ENCODE data around the gene WBP1. TPM values are rescaled to one million over a fixed set of nuclear protein-coding genes. Genes with fewer than 3 reads are reported as not detected.
A peak's percentile ranks its signal among the peaks of the same experiment; 100 is the strongest.

Gene WBP1
- total RNA-seq, 1 experiment from 2014 or later: 66.0 TPM

DNA sequence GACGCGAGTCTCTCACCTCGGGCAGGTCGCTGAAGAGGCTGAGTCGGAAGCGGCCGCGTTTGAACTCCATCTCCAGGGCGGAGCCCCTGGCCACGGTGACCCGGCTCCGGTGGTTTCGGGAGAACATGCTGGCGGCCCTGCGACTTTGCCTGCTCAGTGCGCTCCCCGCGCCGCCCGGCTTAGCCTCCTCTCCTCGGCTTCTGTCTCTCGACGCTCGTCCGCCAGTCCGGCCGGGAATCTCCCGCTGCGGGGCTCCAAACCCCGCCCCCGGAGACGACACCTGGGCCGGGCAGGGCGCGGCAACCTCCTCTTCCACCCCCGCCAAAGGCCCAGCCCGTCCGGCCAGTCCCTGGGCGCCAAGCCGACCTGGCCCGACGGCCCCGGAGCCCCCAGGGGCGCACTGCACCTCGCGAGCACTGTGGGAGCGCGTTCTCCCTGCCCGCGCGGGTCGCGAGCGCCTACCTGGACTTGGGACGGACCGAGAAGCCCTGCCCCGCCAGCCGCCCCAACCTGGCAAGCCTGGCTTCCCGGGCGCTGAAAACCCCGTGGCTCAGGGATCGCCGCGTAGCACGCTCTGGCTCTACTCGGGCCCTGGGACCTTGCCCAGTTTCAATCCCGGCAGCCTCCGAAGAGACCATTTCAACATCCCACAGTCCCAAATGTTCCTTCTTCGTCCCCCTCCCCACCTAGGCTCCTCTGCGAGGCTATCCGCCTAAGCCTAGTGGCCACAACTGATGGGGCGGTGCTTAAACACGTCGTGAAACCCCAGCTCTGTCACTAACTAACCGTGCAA is 16.4 kb upstream of the WBP1 start, which contains the start of gene RTKN (continued):
- TF ChIP-seq, protein P1, sequence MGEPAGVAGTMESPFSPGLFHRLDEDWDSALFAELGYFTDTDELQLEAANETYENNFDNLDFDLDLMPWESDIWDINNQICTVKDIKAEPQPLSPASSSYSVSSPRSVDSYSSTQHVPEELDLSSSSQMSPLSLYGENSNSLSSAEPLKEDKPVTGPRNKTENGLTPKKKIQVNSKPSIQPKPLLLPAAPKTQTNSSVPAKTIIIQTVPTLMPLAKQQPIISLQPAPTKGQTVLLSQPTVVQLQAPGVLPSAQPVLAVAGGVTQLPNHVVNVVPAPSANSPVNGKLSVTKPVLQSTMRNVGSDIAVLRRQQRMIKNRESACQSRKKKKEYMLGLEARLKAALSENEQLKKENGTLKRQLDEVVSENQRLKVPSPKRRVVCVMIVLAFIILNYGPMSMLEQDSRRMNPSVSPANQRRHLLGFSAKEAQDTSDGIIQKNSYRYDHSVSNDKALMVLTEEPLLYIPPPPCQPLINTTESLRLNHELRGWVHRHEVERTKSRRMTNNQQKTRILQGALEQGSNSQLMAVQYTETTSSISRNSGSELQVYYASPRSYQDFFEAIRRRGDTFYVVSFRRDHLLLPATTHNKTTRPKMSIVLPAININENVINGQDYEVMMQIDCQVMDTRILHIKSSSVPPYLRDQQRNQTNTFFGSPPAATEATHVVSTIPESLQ (CRISPR knock-in tag; IDR thresholded peaks at IDR 0.05): no peak
- no peak for TF ChIP-seq JAZF1 (CRISPR knock-in tag; IDR thresholded peaks at IDR 0.05)
- no peak for TF ChIP-seq JUN (CRISPR knock-in tag; IDR thresholded peaks at IDR 0.05)
- 0 out of 2 replicates have a peak, but pooled peaks have one; percentile 89 for TF ChIP-seq KAT7 (CRISPR knock-in tag; IDR thresholded peaks at IDR 0.05; ENCODE audit: borderline replicate concordance)
- TF ChIP-seq, protein P2, sequence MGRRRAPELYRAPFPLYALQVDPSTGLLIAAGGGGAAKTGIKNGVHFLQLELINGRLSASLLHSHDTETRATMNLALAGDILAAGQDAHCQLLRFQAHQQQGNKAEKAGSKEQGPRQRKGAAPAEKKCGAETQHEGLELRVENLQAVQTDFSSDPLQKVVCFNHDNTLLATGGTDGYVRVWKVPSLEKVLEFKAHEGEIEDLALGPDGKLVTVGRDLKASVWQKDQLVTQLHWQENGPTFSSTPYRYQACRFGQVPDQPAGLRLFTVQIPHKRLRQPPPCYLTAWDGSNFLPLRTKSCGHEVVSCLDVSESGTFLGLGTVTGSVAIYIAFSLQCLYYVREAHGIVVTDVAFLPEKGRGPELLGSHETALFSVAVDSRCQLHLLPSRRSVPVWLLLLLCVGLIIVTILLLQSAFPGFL (CRISPR knock-in tag; IDR thresholded peaks at IDR 0.05; ENCODE audit: borderline replicate concordance): no peak
- TF ChIP-seq, protein P3, sequence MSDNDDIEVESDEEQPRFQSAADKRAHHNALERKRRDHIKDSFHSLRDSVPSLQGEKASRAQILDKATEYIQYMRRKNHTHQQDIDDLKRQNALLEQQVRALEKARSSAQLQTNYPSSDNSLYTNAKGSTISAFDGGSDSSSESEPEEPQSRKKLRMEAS (CRISPR knock-in tag; IDR thresholded peaks at IDR 0.05): peak; percentile 71
- TF ChIP-seq TEAD4 (CRISPR knock-in tag; IDR thresholded peaks at IDR 0.05): no peak
- TF ChIP-seq, protein P4, sequence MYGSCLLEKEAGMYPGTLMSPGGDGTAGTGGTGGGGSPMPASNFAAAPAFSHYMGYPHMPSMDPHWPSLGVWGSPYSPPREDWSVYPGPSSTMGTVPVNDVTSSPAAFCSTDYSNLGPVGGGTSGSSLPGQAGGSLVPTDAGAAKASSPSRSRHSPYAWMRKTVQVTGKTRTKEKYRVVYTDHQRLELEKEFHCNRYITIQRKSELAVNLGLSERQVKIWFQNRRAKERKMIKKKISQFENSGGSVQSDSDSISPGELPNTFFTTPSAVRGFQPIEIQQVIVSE (CRISPR knock-in tag; IDR thresholded peaks at IDR 0.05; ENCODE audit: borderline replicate concordance): no peak
- TF ChIP-seq, protein P5, sequence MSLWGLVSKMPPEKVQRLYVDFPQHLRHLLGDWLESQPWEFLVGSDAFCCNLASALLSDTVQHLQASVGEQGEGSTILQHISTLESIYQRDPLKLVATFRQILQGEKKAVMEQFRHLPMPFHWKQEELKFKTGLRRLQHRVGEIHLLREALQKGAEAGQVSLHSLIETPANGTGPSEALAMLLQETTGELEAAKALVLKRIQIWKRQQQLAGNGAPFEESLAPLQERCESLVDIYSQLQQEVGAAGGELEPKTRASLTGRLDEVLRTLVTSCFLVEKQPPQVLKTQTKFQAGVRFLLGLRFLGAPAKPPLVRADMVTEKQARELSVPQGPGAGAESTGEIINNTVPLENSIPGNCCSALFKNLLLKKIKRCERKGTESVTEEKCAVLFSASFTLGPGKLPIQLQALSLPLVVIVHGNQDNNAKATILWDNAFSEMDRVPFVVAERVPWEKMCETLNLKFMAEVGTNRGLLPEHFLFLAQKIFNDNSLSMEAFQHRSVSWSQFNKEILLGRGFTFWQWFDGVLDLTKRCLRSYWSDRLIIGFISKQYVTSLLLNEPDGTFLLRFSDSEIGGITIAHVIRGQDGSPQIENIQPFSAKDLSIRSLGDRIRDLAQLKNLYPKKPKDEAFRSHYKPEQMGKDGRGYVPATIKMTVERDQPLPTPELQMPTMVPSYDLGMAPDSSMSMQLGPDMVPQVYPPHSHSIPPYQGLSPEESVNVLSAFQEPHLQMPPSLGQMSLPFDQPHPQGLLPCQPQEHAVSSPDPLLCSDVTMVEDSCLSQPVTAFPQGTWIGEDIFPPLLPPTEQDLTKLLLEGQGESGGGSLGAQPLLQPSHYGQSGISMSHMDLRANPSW (CRISPR knock-in tag; conservative IDR thresholded peaks at IDR 0.05; ENCODE audit: low read depth): no peak
- TF ChIP-seq ETV6 (CRISPR knock-in tag; IDR thresholded peaks at IDR 0.05): peak; percentile 72
- peak; percentile 77 for TF ChIP-seq SP1 (CRISPR knock-in tag; conservative IDR thresholded peaks at IDR 0.05)
- peak; percentile 69 for TF ChIP-seq FOXK1 (CRISPR knock-in tag; IDR thresholded peaks at IDR 0.05)
- TF ChIP-seq, protein P6, sequence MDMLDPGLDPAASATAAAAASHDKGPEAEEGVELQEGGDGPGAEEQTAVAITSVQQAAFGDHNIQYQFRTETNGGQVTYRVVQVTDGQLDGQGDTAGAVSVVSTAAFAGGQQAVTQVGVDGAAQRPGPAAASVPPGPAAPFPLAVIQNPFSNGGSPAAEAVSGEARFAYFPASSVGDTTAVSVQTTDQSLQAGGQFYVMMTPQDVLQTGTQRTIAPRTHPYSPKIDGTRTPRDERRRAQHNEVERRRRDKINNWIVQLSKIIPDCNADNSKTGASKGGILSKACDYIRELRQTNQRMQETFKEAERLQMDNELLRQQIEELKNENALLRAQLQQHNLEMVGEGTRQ (CRISPR knock-in tag; IDR thresholded peaks at IDR 0.05): no peak
- TF ChIP-seq ZBTB21 (CRISPR knock-in tag; IDR thresholded peaks at IDR 0.05; ENCODE audit: borderline replicate concordance): no peak
- no peak for TF ChIP-seq OVOL2 (CRISPR knock-in tag; IDR thresholded peaks at IDR 0.05; ENCODE audit: borderline replicate concordance)
- TF ChIP-seq NFATC4 (CRISPR knock-in tag; IDR thresholded peaks at IDR 0.05): no peak
- TF ChIP-seq, protein P7, sequence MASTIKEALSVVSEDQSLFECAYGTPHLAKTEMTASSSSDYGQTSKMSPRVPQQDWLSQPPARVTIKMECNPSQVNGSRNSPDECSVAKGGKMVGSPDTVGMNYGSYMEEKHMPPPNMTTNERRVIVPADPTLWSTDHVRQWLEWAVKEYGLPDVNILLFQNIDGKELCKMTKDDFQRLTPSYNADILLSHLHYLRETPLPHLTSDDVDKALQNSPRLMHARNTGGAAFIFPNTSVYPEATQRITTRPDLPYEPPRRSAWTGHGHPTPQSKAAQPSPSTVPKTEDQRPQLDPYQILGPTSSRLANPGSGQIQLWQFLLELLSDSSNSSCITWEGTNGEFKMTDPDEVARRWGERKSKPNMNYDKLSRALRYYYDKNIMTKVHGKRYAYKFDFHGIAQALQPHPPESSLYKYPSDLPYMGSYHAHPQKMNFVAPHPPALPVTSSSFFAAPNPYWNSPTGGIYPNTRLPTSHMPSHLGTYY (CRISPR knock-in tag; IDR thresholded peaks at IDR 0.05): no peak
- no peak for TF ChIP-seq NR1H2 (CRISPR knock-in tag; IDR thresholded peaks at IDR 0.05)
- TF ChIP-seq, protein P8, sequence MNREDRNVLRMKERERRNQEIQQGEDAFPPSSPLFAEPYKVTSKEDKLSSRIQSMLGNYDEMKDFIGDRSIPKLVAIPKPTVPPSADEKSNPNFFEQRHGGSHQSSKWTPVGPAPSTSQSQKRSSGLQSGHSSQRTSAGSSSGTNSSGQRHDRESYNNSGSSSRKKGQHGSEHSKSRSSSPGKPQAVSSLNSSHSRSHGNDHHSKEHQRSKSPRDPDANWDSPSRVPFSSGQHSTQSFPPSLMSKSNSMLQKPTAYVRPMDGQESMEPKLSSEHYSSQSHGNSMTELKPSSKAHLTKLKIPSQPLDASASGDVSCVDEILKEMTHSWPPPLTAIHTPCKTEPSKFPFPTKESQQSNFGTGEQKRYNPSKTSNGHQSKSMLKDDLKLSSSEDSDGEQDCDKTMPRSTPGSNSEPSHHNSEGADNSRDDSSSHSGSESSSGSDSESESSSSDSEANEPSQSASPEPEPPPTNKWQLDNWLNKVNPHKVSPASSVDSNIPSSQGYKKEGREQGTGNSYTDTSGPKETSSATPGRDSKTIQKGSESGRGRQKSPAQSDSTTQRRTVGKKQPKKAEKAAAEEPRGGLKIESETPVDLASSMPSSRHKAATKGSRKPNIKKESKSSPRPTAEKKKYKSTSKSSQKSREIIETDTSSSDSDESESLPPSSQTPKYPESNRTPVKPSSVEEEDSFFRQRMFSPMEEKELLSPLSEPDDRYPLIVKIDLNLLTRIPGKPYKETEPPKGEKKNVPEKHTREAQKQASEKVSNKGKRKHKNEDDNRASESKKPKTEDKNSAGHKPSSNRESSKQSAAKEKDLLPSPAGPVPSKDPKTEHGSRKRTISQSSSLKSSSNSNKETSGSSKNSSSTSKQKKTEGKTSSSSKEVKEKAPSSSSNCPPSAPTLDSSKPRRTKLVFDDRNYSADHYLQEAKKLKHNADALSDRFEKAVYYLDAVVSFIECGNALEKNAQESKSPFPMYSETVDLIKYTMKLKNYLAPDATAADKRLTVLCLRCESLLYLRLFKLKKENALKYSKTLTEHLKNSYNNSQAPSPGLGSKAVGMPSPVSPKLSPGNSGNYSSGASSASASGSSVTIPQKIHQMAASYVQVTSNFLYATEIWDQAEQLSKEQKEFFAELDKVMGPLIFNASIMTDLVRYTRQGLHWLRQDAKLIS (CRISPR knock-in tag; IDR thresholded peaks at IDR 0.05; ENCODE audit: borderline replicate concordance): no peak; the same call in 1 of the 2 replicates
- TF ChIP-seq EMX1 (CRISPR knock-in tag; IDR thresholded peaks at IDR 0.05): no peak
- peak; percentile 93 for TF ChIP-seq ZNF121 (CRISPR knock-in tag; IDR thresholded peaks at IDR 0.05)
- TF ChIP-seq CREB1 (CRISPR knock-in tag; IDR thresholded peaks at IDR 0.05): peak; percentile 45; the same call in 1 of the 2 replicates
- no peak for TF ChIP-seq ZNF396 (CRISPR knock-in tag; IDR thresholded peaks at IDR 0.05; ENCODE audit: borderline replicate concordance)
- TF ChIP-seq TEAD1 (CRISPR knock-in tag; IDR thresholded peaks at IDR 0.05): peak; percentile 27
- TF ChIP-seq TCF7 (CRISPR knock-in tag; IDR thresholded peaks at IDR 0.05; ENCODE audit: low read depth): no peak
